Stimulated activated naive CD8-positive, alpha-beta T cell treated with anti-CD3 and anti-CD28 coated beads, Interleukin-15, amount 100 ng/mL, for 72 hours (primary cell): ENCODE measurements around the gene MRAP2.
"Not testable (repeated sequence)": the region's sequence is repeated elsewhere in the genome, so short reads cannot be mapped to it uniquely, and the experiment has no call there.

Experiments used
- ATAC-seq: fragments of 150-1000 bp; cut with Tn5 transposase; 2 replicates; pipeline ENCODE4 v1.10.0; 2021; ENCODE audit warnings: mild to moderate bottlenecking, moderate library complexity
- DNase-seq, 2 donors: peaks; one replicate each; pipeline ENCODE4 v3.0.0; 2021 to 2022
- H3K27ac Mint-ChIP-seq, 2 donors: one replicate each; pipeline ENCODE4 v1.8.0; 2022; ENCODE audit warnings: mild to moderate bottlenecking in 2 of 2, mixed read lengths in 2 of 2, moderate library complexity in 2 of 2
- H3K27me3 Mint-ChIP-seq: one replicate; pipeline ENCODE4 v1.8.0; 2022; ENCODE audit warnings: mixed read lengths
- H3K4me1 Mint-ChIP-seq: one replicate; pipeline ENCODE4 v1.8.0; 2022; ENCODE audit warnings: mild to moderate bottlenecking, mixed read lengths
- H3K4me3 Mint-ChIP-seq, 2 donors: one replicate each; pipeline ENCODE4 v1.8.0; 2022; ENCODE audit warnings: mild to moderate bottlenecking in 2 of 2, mixed read lengths in 2 of 2, moderate library complexity in 1 of 2
- H3K9me3 Mint-ChIP-seq, 2 donors: one replicate each; pipeline ENCODE4 v1.8.0; 2022; ENCODE audit warnings: mixed read lengths in 2 of 2

Gene MRAP2

GRCh38 chr6:84119277-84119676, 85.7 kb downstream of the MRAP2 start:
- no peak overlapping the region for H3K4me3 Mint-ChIP-seq
- no peak overlapping the region for H3K27ac Mint-ChIP-seq
- peaks cover 25% of the 10 kb centered on the region for H3K27me3 Mint-ChIP-seq
- peaks cover 16 to 32% of the 10 kb centered on the region in 2 donors for H3K9me3 Mint-ChIP-seq
- H3K4me1 Mint-ChIP-seq = no peaks in the 10 kb centered on the region
- ATAC-seq (no peak), DNase-seq (no peak)

- Mint-ChIP-seq H3K9me3 (peaks cover 0 to 9% of the 10 kb centered on the region in 2 donors), H3K27me3 (peaks cover 2% of the 10 kb centered on the region), H3K4me3 (no peak overlapping the region), H3K27ac (no peak overlapping the region), H3K4me1 (no peaks in the 10 kb centered on the region)
- ATAC-seq (no peak), DNase-seq (no peak)
These were observed 89.6 kb downstream of the MRAP2 start for GRCh38 chr6:84123186-84123585.

DNA sequence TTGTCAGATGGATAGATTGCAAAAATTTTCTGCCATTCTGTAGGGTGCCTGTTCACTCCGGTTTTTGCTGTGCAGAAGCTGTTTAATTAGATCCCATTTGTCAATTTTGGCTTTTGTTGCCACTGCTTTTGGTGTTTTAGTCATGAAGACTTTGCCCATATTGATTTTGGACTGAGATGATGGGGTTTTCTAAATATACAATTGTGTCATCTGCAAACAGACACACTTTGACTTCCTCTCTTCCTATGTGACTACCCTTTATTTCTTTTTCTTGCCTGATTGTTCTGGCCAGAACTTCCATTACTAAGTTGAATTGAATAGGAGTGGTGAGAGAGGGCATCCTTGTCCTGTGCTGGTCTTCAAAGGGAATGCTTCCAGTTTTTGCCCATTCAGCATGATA, 96.0 kb downstream of the MRAP2 start:
- not testable (repeated sequence) for H3K27me3 Mint-ChIP-seq, DNase-seq, H3K4me3 Mint-ChIP-seq, H3K27ac Mint-ChIP-seq, ATAC-seq, H3K4me1 Mint-ChIP-seq
- H3K9me3 Mint-ChIP-seq = peaks cover 14% of the 10 kb centered on the region in 2 donors

DNA sequence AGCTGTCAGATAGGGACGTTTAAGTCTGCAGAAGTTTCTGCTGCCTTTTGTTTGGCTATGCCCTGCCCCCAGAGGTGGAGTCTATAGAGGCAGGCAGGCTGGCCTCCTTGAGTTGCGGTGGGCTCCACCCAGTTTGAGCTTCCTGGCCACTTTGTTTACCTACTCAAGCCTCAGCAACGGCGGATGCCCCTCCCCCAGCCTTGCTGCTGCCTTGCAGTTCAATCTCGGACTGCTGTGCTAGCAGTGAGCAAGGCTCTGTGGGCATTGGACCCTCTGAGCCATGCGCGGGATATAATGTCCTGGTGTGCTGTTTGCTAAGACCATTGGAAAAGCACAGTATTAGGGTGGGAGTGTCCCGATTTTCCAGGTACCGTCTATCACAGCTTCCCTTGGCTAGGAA, 99.8 kb downstream of the MRAP2 start:
- H3K4me1 Mint-ChIP-seq, ATAC-seq, DNase-seq: not testable (repeated sequence)

DNA sequence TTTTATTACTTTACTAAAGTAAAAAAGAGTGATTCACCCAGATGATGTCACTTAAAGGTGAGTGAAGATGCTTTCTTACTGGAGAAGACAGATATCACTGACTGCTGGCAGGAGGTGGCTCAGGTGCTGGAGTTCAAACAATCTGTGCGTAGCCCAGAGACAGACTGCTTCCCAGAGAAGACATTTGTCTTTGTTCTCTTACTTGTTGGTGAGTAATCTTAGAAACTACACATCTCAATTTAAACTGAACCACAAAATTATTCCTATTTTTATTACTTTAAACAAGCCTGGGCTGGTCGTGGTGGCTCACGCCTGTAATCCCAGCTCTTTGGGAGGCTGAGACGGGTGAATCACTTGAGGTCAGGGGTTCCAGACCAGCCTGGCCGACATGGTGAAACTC, 101.7 kb downstream of the MRAP2 start:
- Mint-ChIP-seq H3K4me1 (peaks cover 7% of the 10 kb centered on the region), H3K4me3 (no peak overlapping the region), H3K27me3 (no peaks in the 10 kb centered on the region), H3K9me3 (peaks cover 13 to 14% of the 10 kb centered on the region in 2 donors), H3K27ac (no peak overlapping the region)
- no peak for ATAC-seq
- DNase-seq = no peak

More for the DNA sequence above, 99.8 kb downstream of the MRAP2 start:
- not testable (repeated sequence) for H3K4me3 Mint-ChIP-seq, H3K27me3 Mint-ChIP-seq, H3K27ac Mint-ChIP-seq
- H3K9me3 Mint-ChIP-seq = peaks cover 14% of the 10 kb centered on the region in 2 donors

- Mint-ChIP-seq H3K4me1 (peaks cover 7% of the 10 kb centered on the region), H3K27ac (no peak overlapping the region), H3K4me3 (no peak overlapping the region), H3K27me3 (no peaks in the 10 kb centered on the region), H3K9me3 (peaks cover under 1 to 9% of the 10 kb centered on the region in 2 donors)
- ATAC-seq = no peak
- DNase-seq = no peak
These were observed 102.9 kb downstream of the MRAP2 start for GRCh38 chr6:84136364-84137050.

GRCh38 chr6:84137051-84137375, 103.4 kb downstream of the MRAP2 start:
- H3K9me3 Mint-ChIP-seq = peaks cover 0 to 9% of the 10 kb centered on the region in 2 donors
- no peak overlapping the region for H3K4me3 Mint-ChIP-seq

DNA sequence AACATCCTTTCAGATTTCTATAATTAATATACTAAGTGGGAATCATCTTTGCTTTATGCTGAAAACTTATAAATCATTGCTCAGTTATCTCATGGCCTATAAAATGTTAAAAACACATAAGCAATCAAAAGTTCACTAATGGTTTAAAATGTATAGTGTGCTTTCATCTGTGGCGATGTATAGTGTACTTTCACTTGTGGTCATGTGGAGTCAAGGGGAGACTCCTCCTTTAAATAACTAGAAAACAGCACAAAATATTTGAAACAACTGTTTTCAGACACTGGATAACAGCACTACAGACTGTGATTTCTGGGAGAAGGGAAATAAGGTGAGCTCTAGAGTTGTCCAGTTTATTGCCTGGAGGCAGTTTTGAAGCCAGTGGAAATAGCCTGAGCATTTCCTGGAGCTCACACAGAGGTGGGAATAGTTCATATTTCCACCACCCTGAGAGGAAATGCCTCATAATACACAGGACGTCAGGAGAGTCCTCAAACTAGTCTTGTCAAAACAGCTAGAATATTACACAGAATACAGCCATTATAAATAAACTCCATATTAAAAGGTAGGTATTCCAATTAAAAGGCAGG, 104.5 kb downstream of the MRAP2 start:
- no peak overlapping the region for H3K4me3 Mint-ChIP-seq
- no peak overlapping the region for H3K27ac Mint-ChIP-seq

More at GRCh38 chr6:84137051-84137375, 103.4 kb downstream of the MRAP2 start:
- DNase-seq (no peak), ATAC-seq (no peak)
- Mint-ChIP-seq H3K4me1 (peaks cover 7% of the 10 kb centered on the region), H3K27me3 (no peaks in the 10 kb centered on the region), H3K27ac (no peak overlapping the region)

DNA sequence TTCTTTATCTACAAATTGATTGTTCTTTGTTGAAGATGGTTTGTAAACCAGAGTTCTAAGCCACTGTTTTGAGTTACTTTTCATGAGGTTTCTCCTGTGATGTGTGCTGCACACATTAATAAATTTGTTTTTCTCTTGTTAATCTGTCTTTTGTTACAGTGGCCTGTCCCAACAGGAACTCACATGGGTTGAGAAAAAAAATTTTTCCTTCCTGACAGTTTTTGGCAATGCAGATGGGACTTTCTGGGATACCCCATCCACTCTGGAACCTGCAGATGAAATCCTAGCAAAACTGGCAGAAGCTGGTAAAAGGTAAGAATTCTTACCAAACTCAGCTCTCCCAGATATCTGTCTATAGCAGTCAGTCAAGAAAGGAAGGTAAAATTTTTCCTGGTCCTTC, 105.7 kb downstream of the MRAP2 start:
- Mint-ChIP-seq H3K4me3 (no peak overlapping the region), H3K27ac (no peak overlapping the region), H3K4me1 (peaks cover 7% of the 10 kb centered on the region), H3K27me3 (no peaks in the 10 kb centered on the region), H3K9me3 (no peaks in the 10 kb centered on the region)
- ATAC-seq (no peak), DNase-seq (no peak)

More for the DNA sequence above, 104.5 kb downstream of the MRAP2 start:
- ATAC-seq (no peak), DNase-seq (no peak)
- H3K27me3 Mint-ChIP-seq = no peaks in the 10 kb centered on the region
- H3K9me3 Mint-ChIP-seq = no peaks in the 10 kb centered on the region
- peaks cover 7% of the 10 kb centered on the region for H3K4me1 Mint-ChIP-seq
